Common myeloid progenitor, CD34-positive (primary cell): ENCODE measurements around the gene EBLN1.
A peak's percentile ranks its signal among the peaks of the same experiment; 100 is the strongest.

Experiments used
- CTCF ChIA-PET: fragments of 350-600 bp; sonication (Branson Sonifier 250); formaldehyde crosslinking; loops from one replicate; lab custom pipeline; 2021; ENCODE audit warnings: antibody characterized with exemption; lab: Charles Lee
- POLR2A ChIA-PET: fragments of 350-600 bp; sonication (Branson Sonifier 250); formaldehyde crosslinking; loops from one replicate; lab custom pipeline; 2021; ENCODE audit warnings: antibody characterized with exemption; lab: Charles Lee
- DNase-seq, 3 donors: peaks; one replicate each; pipeline versions ENCODE4 v3.0.0 to v3.0.0-alpha.2; 2013
- H3K27ac ChIP-seq, 2 experiments: 1 replicate in 1 of 2; 2 replicates in 1 of 2; pipeline ENCODE4 v1.7.0; 2013; ENCODE audit warnings: inconsistent platforms in 2 of 2, low read length in 2 of 2, mild to moderate bottlenecking in 2 of 2, low read depth in 1 of 2, moderate library complexity in 1 of 2; ENCODE audit not compliant: severe bottlenecking in 2 of 2, insufficient read depth in 1 of 2, poor library complexity in 1 of 2
- H3K27me3 ChIP-seq, 5 experiments: replicated peaks in 2 of 5; 1 replicate in 3 of 5; 2 replicates in 2 of 5; pipeline versions ENCODE4 v1.6.1 to v1.7.0; 2013; ENCODE audit warnings: low read length in 4 of 5, mild to moderate bottlenecking in 2 of 5, moderate library complexity in 2 of 5, inconsistent platforms in 1 of 5; ENCODE audit not compliant: insufficient read depth in 5 of 5, control insufficient read depth in 4 of 5
- H3K36me3 ChIP-seq, 4 experiments: 1 replicate in 2 of 4; 2 replicates in 2 of 4; pipeline versions ENCODE4 v1.6.1 to v1.7.0; 2013; ENCODE audit warnings: low read length in 3 of 4, control low read depth in 1 of 4, mild to moderate bottlenecking in 1 of 4; ENCODE audit not compliant: control insufficient read depth in 4 of 4, insufficient read depth in 4 of 4
- H3K4me1 ChIP-seq, 4 experiments: 1 replicate in 3 of 4; 2 replicates in 1 of 4; pipeline versions ENCODE4 v1.6.1 to v1.7.1; 2013; ENCODE audit warnings: low read length in 3 of 4, mild to moderate bottlenecking in 3 of 4, control low read depth in 1 of 4, inconsistent platforms in 1 of 4, moderate library complexity in 1 of 4; ENCODE audit not compliant: control insufficient read depth in 4 of 4, insufficient read depth in 4 of 4; ENCODE audit errors: control extremely low read depth in 1 of 4
- H3K4me3 ChIP-seq, 7 experiments: 1 replicate in 4 of 7; 2 replicates in 3 of 7; pipeline versions ENCODE4 v1.5.1 to v1.7.0; 2013; ENCODE audit warnings: mild to moderate bottlenecking in 7 of 7, low read length in 6 of 7, moderate library complexity in 6 of 7, inconsistent platforms in 2 of 7, low read depth in 2 of 7, control low read depth in 1 of 7; ENCODE audit not compliant: insufficient read depth in 4 of 7, control insufficient read depth in 1 of 7; ENCODE audit errors: extremely low read depth in 1 of 7
- H3K9me3 ChIP-seq, 5 experiments: 1 replicate in 4 of 5; 2 replicates in 1 of 5; pipeline versions ENCODE4 v1.6.1 to v1.7.1; 2013; ENCODE audit warnings: low read length in 4 of 5, mild to moderate bottlenecking in 2 of 5, inconsistent platforms in 1 of 5, low read depth in 1 of 5, moderate library complexity in 1 of 5; ENCODE audit not compliant: control insufficient read depth in 4 of 5, insufficient read depth in 2 of 5; ENCODE audit errors: control extremely low read depth in 1 of 5
- WGBS: methylation state at CpG from one replicate; pipeline ENCODE4 v1.1.5; 2013; ENCODE audit not compliant: insufficient coverage; 5-methylcytosine and 5-hydroxymethylcytosine counted together

The EBLN1 gene

DNA sequence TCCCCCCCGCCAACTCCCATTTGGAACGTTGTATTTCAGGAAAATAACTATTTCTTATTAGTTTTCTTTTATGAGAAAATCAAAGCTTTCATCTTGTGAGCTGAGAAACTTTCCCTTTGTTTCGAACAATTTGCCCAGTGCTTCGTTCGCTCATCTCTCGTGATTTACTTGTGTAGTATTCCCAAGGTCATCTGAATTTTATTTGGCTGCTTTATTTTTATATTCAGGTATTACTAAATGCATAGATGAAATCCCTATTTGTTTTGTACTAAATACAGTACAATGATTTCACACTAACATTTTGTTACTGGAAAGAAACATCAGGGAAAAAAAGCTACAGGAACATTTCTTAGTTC, 12.0 kb upstream of the EBLN1 start:
- no peaks in the 10 kb centered on the region for H3K36me3 ChIP-seq
- H3K27ac ChIP-seq, result peak overlapping the region in 1 of 2 experiments; percentile 89
- no CpG with 5 or more reads among the region's 6 CpGs for WGBS
- H3K4me3 ChIP-seq, result peak overlapping the region in 6 of 7 experiments; percentile 82 to 96 (median 88)
- CTCF ChIA-PET, result interaction anchor here (1.1 to 1.8 kb wide), 3 partner anchors 24 to 126 kb away, joined by 3 to 10 read pairs (median 4); no protein-coding TSS in a partner anchor
- POLR2A ChIA-PET, result interaction anchor here (0.6 to 1.3 kb wide), 2 partner anchors 87 to 226 kb away, joined by 3 to 4 read pairs; partner anchors contain the start of gene DNAJC1
- peaks cover 8 to 26% (median 14%) of the 10 kb centered on the region in 4 experiments for H3K4me1 ChIP-seq
- no peaks in the 10 kb centered on the region for H3K27me3 ChIP-seq
- H3K9me3 ChIP-seq, result no peaks in the 10 kb centered on the region
- DNase-seq, result no peak

- Histone ChIP-seq H3K4me1 (peaks cover 8 to 26% (median 14%) of the 10 kb centered on the region in 4 experiments), H3K27me3 (no peaks in the 10 kb centered on the region), H3K9me3 (no peaks in the 10 kb centered on the region), H3K4me3 (peak overlapping the region; percentile 82 to 96 (median 86)), H3K36me3 (no peaks in the 10 kb centered on the region), H3K27ac (peak overlapping the region; percentile 50 to 89)
- CTCF ChIA-PET, result interaction anchor here (1.1 to 1.8 kb wide), 5 partner anchors 24 to 219 kb away, joined by 3 to 10 read pairs (median 4); partner anchors contain the start of gene COMMD3
- POLR2A ChIA-PET, result interaction anchor here (0.6 to 1.3 kb wide), 3 partner anchors 87 to 226 kb away, joined by 3 to 4 read pairs (median 3); partner anchors contain the start of genes COMMD3 and DNAJC1
- peak; percentile 90 to 95 (median 95) for DNase-seq
- under 1% methylated on average over 54 of the region's 65 CpGs for WGBS
Observed at GRCh38 chr10:22228943-22229801, 11.4 kb upstream of the EBLN1 start.

- Histone ChIP-seq H3K9me3 (no peaks in the 10 kb centered on the region), H3K36me3 (no peaks in the 10 kb centered on the region), H3K27ac (peak overlapping the region; percentile 50 to 89), H3K27me3 (no peaks in the 10 kb centered on the region), H3K4me3 (peak overlapping the region in 6 of 7 experiments; percentile 82 to 96 (median 88)), H3K4me1 (peaks cover 8 to 26% (median 14%) of the 10 kb centered on the region in 4 experiments)
- POLR2A ChIA-PET, result interaction anchor here (1.0 to 1.3 kb wide), 2 partner anchors 88 to 225 kb away, joined by 3 to 4 read pairs; partner anchors contain the start of genes COMMD3 and DNAJC1
- CTCF ChIA-PET, result interaction anchor here (1.2 to 1.8 kb wide), 4 partner anchors 25 to 218 kb away, joined by 3 to 10 read pairs (median 4); partner anchors contain the start of gene COMMD3
- WGBS, result 48% methylated on average over 2 of the region's 9 CpGs
- DNase-seq, result peak in 2 of 3 donors; percentile 30 to 37
Observed at GRCh38 chr10:22228167-22228938, 10.5 kb upstream of the EBLN1 start.

DNA sequence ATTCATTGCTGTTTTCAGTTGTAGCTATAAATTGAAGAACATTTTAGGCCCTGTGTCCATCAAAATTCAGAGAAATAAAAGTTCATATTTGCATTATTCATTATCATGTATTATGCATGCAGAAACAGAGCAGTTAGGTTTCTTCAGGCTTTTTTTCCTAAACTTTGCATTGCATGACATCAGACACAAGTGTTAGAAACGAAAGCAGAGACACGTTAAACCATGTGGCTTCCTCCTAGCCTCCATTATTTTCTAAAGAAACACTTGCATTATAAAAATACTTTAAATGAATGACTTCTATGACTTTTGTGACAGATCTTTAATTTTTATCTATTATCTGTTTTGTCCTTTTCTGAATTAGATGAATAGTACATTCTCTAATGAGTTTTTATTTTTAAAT, 8.8 kb upstream of the EBLN1 start:
- peak in 2 of 3 donors; percentile 48 to 52 for DNase-seq
- Histone ChIP-seq H3K36me3 (no peaks in the 10 kb centered on the region), H3K27ac (no peak overlapping the region), H3K4me1 (peaks cover 8 to 26% (median 14%) of the 10 kb centered on the region in 4 experiments), H3K4me3 (peak overlapping the region in 2 of 7 experiments; percentile 4 to 39), H3K27me3 (no peaks in the 10 kb centered on the region), H3K9me3 (peaks cover 0 to 6% (median 0%) of the 10 kb centered on the region in 5 experiments)
- CTCF ChIA-PET, result no interaction called here
- POLR2A ChIA-PET, result interaction anchor here (0.5 kb wide), 1 partner anchor 694 kb away, joined by 3 read pairs; no protein-coding TSS in a partner anchor
- WGBS, result 40% methylated on average over 1 of the region's 2 CpGs

- no CpG with 5 or more reads among the region's 5 CpGs for WGBS
- POLR2A ChIA-PET, result no interaction called here
Observed at GRCh38 chr10:22222236-22223190, 4.7 kb upstream of the EBLN1 start.

DNA sequence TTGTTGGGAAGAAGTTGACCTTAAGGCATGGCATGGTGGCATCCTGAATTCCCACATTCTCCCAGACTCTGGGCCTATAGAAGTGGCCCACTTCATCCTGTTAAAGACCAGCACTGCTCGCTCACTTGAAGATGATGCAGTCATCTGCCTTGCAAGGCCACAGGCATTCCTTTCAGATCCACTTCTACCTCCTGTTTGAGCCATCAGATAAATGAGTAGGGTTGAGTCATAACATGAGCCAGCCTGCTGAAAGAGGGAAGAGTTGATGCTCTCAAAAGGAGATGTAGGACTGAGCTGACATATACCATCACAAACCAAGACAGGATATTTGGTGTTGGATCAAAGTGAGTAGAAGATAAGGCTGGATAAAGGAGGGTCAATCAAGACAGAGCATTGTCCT, 1.5 kb upstream of the EBLN1 start:
- 100% methylated on average over 1 of the region's 1 CpG for WGBS
- Histone ChIP-seq H3K27me3 (no peaks in the 10 kb centered on the region), H3K36me3 (no peaks in the 10 kb centered on the region), H3K4me3 (no peak overlapping the region), H3K9me3 (peaks cover 0 to 6% (median 0%) of the 10 kb centered on the region in 5 experiments), H3K27ac (no peak overlapping the region), H3K4me1 (no peaks in the 10 kb centered on the region)
- DNase-seq, result no peak
- ChIA-PET POLR2A (interaction anchor here (0.6 kb wide), 1 partner anchor 69 kb away, joined by 3 read pairs; no protein-coding TSS in a partner anchor), CTCF (no interaction called here)

More at GRCh38 chr10:22222236-22223190, 4.7 kb upstream of the EBLN1 start:
- Histone ChIP-seq H3K27ac (no peak overlapping the region), H3K27me3 (no peaks in the 10 kb centered on the region), H3K4me1 (peaks cover 0 to 8% (median 0%) of the 10 kb centered on the region in 4 experiments), H3K36me3 (no peaks in the 10 kb centered on the region), H3K4me3 (no peak overlapping the region), H3K9me3 (peaks cover 0 to 6% (median 0%) of the 10 kb centered on the region in 5 experiments)
- CTCF ChIA-PET, result no interaction called here
- no peak for DNase-seq
